Measurements from ENCODE around the gene MLH1.

The MLH1 gene

DNA sequence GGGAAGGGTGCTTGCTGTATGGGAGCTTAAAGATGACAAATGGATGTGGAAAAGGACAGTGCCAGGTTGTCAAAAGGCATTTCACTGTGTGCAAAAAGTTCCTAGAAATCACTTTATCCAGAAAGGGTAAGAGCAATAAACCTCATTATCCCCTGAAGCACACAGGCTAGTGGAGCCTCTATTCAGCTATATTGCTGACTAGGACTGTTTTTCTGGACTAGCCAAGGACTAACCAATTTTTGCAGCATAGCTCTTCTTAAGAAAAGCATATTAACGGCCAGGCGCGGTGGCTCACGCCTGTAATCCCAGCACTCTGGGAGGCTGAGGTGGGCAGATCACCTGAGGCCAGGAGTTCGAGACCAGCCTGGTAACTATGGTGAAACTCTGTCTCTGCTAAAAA is 64.8 kb downstream of the MLH1 start:
- H3K36me3 ChIP-seq (ENCODE audit: control insufficient read depth, insufficient read depth, low read length): peaks cover 63% of the 10 kb centered on the region
- H3K27me3 ChIP-seq (ENCODE audit: control insufficient read depth, insufficient read depth, low read length): no peaks in the 10 kb centered on the region
- no peak overlapping the region for H3K9ac ChIP-seq (ENCODE audit: low read depth, low read length)
- no peaks in the 10 kb centered on the region for H3K4me1 ChIP-seq (ENCODE audit: control insufficient read depth, insufficient read depth, low read length)
- no peak overlapping the region for H3K4me3 ChIP-seq (ENCODE audit: low read depth, low read length)
- no peak overlapping the region for H3K27ac ChIP-seq (ENCODE audit: low read depth, low read length)
- H3K9me3 ChIP-seq (ENCODE audit: control insufficient read depth, insufficient read depth, low read length): no peaks in the 10 kb centered on the region

DNA sequence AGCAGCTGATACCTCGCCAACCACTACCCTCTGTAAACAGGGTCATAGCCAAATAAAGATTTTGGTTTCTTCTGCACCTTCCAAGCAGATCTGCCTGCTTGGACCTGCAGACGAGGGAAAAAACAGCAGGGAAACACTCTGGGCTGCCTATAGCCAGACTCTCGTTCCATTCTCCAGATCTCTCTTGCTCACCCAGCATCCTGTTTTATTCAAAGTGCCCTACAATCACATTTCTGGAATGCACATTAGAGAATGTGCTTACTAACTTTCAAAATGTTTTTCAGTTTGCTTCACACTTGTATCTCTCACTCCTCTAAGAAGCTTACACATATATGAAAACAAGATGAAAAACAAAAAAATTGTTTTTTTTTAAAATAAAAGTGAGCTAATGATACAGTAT is 71.4 kb downstream of the MLH1 start:
- H3K27ac ChIP-seq (ENCODE audit: low read depth, low read length): no peak overlapping the region
- H3K27me3 ChIP-seq (ENCODE audit: control insufficient read depth, insufficient read depth, low read length): no peaks in the 10 kb centered on the region
- H3K36me3 ChIP-seq (ENCODE audit: control insufficient read depth, insufficient read depth, low read length): peaks cover 40% of the 10 kb centered on the region
- no peaks in the 10 kb centered on the region for H3K9me3 ChIP-seq (ENCODE audit: control insufficient read depth, insufficient read depth, low read length)
- H3K9ac ChIP-seq (ENCODE audit: low read depth, low read length): no peak overlapping the region
- H3K4me1 ChIP-seq (ENCODE audit: control insufficient read depth, insufficient read depth, low read length): no peaks in the 10 kb centered on the region
- H3K4me3 ChIP-seq (ENCODE audit: low read depth, low read length): no peak overlapping the region

DNA sequence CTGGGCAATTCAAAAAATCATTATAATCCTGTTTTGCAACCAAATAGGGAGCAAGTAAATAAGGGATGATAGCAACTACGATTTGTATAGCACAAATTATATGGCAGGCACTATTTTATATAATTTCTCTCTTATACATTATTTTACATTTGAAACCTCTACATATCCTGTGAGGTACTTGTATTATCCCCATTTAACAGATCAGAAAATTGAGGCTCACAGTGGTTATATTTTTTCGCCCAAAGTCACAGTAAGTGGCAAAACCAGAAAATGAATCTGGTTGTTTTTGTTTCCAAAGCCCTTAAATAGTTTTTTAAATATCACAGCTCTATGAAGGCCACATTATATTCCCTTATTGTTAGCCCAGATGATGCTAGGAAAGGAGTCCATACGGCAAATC is 74.3 kb downstream of the MLH1 start:
- Histone ChIP-seq H3K36me3 (ENCODE audit: control insufficient read depth, insufficient read depth, low read length) (peaks cover 33% of the 10 kb centered on the region), H3K9ac (ENCODE audit: low read depth, low read length) (no peak overlapping the region), H3K4me3 (ENCODE audit: low read depth, low read length) (no peak overlapping the region), H3K27me3 (ENCODE audit: control insufficient read depth, insufficient read depth, low read length) (no peaks in the 10 kb centered on the region), H3K9me3 (ENCODE audit: control insufficient read depth, insufficient read depth, low read length) (no peaks in the 10 kb centered on the region), H3K27ac (ENCODE audit: low read depth, low read length) (no peak overlapping the region), H3K4me1 (ENCODE audit: control insufficient read depth, insufficient read depth, low read length) (no peaks in the 10 kb centered on the region)

DNA sequence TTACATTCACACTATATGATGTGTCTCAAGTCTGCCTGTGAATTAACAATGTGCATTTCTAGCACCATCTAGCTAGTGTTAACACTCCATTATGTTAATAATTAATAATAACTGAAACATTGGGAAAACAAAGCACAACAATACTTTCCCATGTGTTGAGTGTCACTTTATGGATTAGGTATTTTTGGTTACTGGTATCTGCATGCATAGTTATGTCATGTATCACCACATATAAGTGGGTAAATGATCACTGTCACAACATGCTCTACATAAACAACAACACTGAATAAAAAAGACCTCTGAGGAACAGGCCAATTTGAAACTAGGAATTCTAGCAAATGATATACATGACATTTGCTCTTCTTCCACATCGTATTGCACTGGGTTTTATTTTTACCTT is 74.7 kb downstream of the MLH1 start:
- no peaks in the 10 kb centered on the region for H3K9me3 ChIP-seq (ENCODE audit: control insufficient read depth, insufficient read depth, low read length)
- peaks cover 29% of the 10 kb centered on the region for H3K36me3 ChIP-seq (ENCODE audit: control insufficient read depth, insufficient read depth, low read length)
- H3K4me3 ChIP-seq (ENCODE audit: low read depth, low read length): no peak overlapping the region
- H3K27me3 ChIP-seq (ENCODE audit: control insufficient read depth, insufficient read depth, low read length): no peaks in the 10 kb centered on the region
- H3K4me1 ChIP-seq (ENCODE audit: control insufficient read depth, insufficient read depth, low read length): no peaks in the 10 kb centered on the region
- H3K27ac ChIP-seq (ENCODE audit: low read depth, low read length): no peak overlapping the region
- H3K9ac ChIP-seq (ENCODE audit: low read depth, low read length): no peak overlapping the region

DNA sequence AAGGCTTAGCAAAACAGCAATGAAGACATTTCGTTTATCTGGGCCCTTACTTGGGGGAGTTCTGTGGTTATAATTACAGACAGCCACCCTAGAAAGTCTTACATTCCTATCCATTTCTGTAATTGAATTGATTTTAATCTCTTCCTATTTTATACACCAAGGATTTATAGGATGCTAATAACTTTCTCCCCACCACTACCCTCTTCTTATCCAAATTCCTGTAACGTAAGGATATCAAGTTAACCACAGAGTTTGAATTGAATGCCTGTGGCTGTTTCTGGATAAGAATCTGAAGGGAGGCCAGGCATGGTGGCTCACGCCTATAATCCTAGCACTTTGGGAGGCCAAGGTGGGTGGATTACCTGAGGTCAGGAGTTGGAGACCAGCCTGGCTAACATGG is 78.6 kb downstream of the MLH1 start:
- no peak overlapping the region for H3K27ac ChIP-seq (ENCODE audit: low read depth, low read length)
- no peak overlapping the region for H3K9ac ChIP-seq (ENCODE audit: low read depth, low read length)
- H3K9me3 ChIP-seq (ENCODE audit: control insufficient read depth, insufficient read depth, low read length): no peaks in the 10 kb centered on the region
- no peak overlapping the region for H3K4me3 ChIP-seq (ENCODE audit: low read depth, low read length)
- H3K4me1 ChIP-seq (ENCODE audit: control insufficient read depth, insufficient read depth, low read length): no peaks in the 10 kb centered on the region
- peaks cover 21% of the 10 kb centered on the region for H3K36me3 ChIP-seq (ENCODE audit: control insufficient read depth, insufficient read depth, low read length)
- H3K27me3 ChIP-seq (ENCODE audit: control insufficient read depth, insufficient read depth, low read length): no peaks in the 10 kb centered on the region

DNA sequence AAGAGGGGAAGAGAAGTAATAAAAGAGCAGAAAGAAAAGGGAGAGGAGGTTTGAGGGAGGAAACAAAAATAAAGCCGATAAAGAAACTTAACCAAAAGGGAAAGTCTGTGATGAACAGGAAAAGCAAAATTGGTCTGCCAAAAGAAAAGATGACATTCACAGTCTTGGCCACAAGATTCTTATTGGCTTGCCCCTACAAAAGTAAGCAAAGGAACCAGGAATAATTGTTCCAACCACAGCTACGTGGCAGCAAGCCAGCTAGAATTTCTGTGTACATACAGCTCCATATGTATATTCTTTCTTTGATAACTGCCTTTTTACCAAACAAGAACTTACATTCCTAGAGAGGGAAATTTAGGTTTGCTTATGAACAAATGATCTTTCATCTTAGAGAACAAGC is 79.6 kb downstream of the MLH1 start:
- Histone ChIP-seq H3K4me3 (ENCODE audit: low read depth, low read length) (no peak overlapping the region), H3K4me1 (ENCODE audit: control insufficient read depth, insufficient read depth, low read length) (no peaks in the 10 kb centered on the region), H3K27ac (ENCODE audit: low read depth, low read length) (no peak overlapping the region), H3K9me3 (ENCODE audit: control insufficient read depth, insufficient read depth, low read length) (no peaks in the 10 kb centered on the region), H3K36me3 (ENCODE audit: control insufficient read depth, insufficient read depth, low read length) (peaks cover 26% of the 10 kb centered on the region), H3K27me3 (ENCODE audit: control insufficient read depth, insufficient read depth, low read length) (no peaks in the 10 kb centered on the region), H3K9ac (ENCODE audit: low read depth, low read length) (no peak overlapping the region)

DNA sequence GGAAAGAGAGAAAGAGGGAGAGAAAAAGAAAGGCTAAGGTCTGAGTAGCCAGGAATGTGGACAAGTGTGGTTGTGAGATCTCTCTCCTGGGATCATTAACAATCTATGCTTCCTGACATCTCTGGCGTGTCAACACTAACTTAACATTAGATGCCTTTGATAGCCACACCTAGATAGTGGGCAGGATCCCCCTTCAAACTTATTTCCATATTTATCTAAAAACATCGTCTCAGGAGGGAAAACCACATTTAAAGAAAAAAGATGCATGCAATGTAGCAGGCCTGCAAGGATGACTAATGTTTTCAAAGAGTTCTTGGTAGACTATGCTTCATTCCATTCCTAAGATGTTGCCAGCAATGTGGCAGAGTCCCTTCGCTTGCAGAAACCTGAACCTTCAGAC is 80.9 kb downstream of the MLH1 start:
- no peaks in the 10 kb centered on the region for H3K4me1 ChIP-seq (ENCODE audit: control insufficient read depth, insufficient read depth, low read length)
- H3K27me3 ChIP-seq (ENCODE audit: control insufficient read depth, insufficient read depth, low read length): no peaks in the 10 kb centered on the region
- H3K27ac ChIP-seq (ENCODE audit: low read depth, low read length): no peak overlapping the region
- H3K4me3 ChIP-seq (ENCODE audit: low read depth, low read length): no peak overlapping the region
- H3K9me3 ChIP-seq (ENCODE audit: control insufficient read depth, insufficient read depth, low read length): no peaks in the 10 kb centered on the region
- no peak overlapping the region for H3K9ac ChIP-seq (ENCODE audit: low read depth, low read length)
- H3K36me3 ChIP-seq (ENCODE audit: control insufficient read depth, insufficient read depth, low read length): peaks cover 26% of the 10 kb centered on the region

DNA sequence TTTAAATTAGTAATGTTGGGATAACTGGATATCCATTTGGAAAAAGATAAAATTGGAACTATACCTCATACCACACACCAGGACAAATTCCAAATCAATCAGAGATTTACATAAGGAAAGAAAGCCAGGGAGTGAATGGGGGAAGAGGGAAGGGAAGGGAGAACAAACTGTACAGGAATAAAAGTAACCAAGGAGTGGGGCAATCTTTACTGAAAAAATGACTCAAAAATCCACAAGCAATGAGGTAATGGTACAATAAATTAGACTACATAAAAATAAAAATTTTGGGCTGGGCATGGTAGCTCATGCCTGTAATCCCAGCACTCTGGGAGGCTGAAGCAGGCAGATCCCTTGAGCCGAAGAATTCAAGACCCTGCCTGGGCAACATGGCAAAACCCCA is 82.6 kb downstream of the MLH1 start:
- H3K9ac ChIP-seq (ENCODE audit: low read depth, low read length): no peak overlapping the region
- H3K4me1 ChIP-seq (ENCODE audit: control insufficient read depth, insufficient read depth, low read length): no peaks in the 10 kb centered on the region
- no peak overlapping the region for H3K27ac ChIP-seq (ENCODE audit: low read depth, low read length)
- H3K36me3 ChIP-seq (ENCODE audit: control insufficient read depth, insufficient read depth, low read length): peaks cover 26% of the 10 kb centered on the region
- no peaks in the 10 kb centered on the region for H3K9me3 ChIP-seq (ENCODE audit: control insufficient read depth, insufficient read depth, low read length)
- no peaks in the 10 kb centered on the region for H3K27me3 ChIP-seq (ENCODE audit: control insufficient read depth, insufficient read depth, low read length)
- no peak overlapping the region for H3K4me3 ChIP-seq (ENCODE audit: low read depth, low read length)

DNA sequence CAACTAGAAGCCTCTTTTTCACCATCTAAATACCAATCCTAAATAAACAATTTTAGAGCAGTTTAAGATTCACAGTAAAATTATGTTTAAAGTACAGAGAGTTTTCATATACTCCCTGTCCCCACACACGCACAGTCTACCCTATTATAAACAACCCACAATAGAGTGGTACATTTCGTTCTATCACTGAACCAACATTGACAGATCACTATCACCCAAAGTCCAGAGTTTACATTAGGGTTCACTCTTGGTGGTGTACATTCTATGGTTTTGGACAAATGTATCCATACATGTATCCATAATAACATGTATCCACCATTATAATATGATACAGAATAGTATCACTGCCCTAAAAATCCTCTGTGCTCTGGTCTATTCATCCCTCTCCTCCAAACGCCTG is 89.0 kb downstream of the MLH1 start:
- Histone ChIP-seq H3K27me3 (ENCODE audit: control insufficient read depth, insufficient read depth, low read length) (no peaks in the 10 kb centered on the region), H3K9me3 (ENCODE audit: control insufficient read depth, insufficient read depth, low read length) (no peaks in the 10 kb centered on the region), H3K27ac (ENCODE audit: low read depth, low read length) (no peak overlapping the region), H3K9ac (ENCODE audit: low read depth, low read length) (no peak overlapping the region), H3K4me3 (ENCODE audit: low read depth, low read length) (no peak overlapping the region), H3K36me3 (ENCODE audit: control insufficient read depth, insufficient read depth, low read length) (peaks cover 18% of the 10 kb centered on the region), H3K4me1 (ENCODE audit: control insufficient read depth, insufficient read depth, low read length) (no peaks in the 10 kb centered on the region)

DNA sequence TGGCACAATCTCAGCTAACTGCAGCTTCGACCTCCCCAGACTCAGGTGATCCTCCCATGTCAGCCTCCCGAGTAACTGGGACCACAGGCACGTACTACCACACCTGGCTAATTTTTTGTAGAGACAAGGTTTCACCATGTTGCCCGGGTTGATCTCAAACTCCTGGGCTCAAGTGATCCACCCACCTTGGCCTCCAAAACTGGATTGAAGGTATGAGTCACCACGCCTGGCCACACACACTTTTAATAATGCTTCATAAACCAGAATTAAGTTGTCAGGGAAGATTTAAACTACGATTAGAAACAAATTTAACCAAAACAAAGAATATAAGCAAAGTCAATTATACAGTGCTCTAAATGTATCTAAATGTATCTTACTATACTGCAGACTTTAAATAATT is 93.6 kb downstream of the MLH1 start:
- no peaks in the 10 kb centered on the region for H3K9me3 ChIP-seq (ENCODE audit: control insufficient read depth, insufficient read depth, low read length)
- H3K36me3 ChIP-seq (ENCODE audit: control insufficient read depth, insufficient read depth, low read length): peaks cover 27% of the 10 kb centered on the region
- H3K9ac ChIP-seq (ENCODE audit: low read depth, low read length): no peak overlapping the region
- no peaks in the 10 kb centered on the region for H3K27me3 ChIP-seq (ENCODE audit: control insufficient read depth, insufficient read depth, low read length)
- no peak overlapping the region for H3K27ac ChIP-seq (ENCODE audit: low read depth, low read length)
- no peaks in the 10 kb centered on the region for H3K4me1 ChIP-seq (ENCODE audit: control insufficient read depth, insufficient read depth, low read length)
- H3K4me3 ChIP-seq (ENCODE audit: low read depth, low read length): no peak overlapping the region

DNA sequence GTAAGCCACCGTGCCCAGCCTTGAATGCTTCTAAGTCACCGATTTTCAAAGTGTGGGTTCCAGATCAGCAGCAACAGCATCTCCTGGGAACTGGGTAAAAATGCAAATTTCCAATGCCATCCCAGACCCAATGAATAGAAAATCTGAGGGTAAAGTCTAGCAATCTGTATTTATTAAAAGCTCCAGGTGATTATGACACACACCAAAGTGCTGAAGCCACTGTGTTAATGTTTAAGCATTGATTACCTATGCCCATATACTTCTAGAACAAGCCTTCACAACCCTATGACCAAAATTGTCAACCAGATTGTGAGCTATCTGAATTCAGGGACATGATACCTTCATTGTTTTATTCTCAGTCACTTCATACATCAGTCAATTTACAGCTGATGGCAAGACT is 94.6 kb downstream of the MLH1 start:
- H3K4me3 ChIP-seq (ENCODE audit: low read depth, low read length): no peak overlapping the region
- no peaks in the 10 kb centered on the region for H3K27me3 ChIP-seq (ENCODE audit: control insufficient read depth, insufficient read depth, low read length)
- no peaks in the 10 kb centered on the region for H3K9me3 ChIP-seq (ENCODE audit: control insufficient read depth, insufficient read depth, low read length)
- peaks cover 23% of the 10 kb centered on the region for H3K36me3 ChIP-seq (ENCODE audit: control insufficient read depth, insufficient read depth, low read length)
- H3K27ac ChIP-seq (ENCODE audit: low read depth, low read length): no peak overlapping the region
- no peaks in the 10 kb centered on the region for H3K4me1 ChIP-seq (ENCODE audit: control insufficient read depth, insufficient read depth, low read length)
- no peak overlapping the region for H3K9ac ChIP-seq (ENCODE audit: low read depth, low read length)

DNA sequence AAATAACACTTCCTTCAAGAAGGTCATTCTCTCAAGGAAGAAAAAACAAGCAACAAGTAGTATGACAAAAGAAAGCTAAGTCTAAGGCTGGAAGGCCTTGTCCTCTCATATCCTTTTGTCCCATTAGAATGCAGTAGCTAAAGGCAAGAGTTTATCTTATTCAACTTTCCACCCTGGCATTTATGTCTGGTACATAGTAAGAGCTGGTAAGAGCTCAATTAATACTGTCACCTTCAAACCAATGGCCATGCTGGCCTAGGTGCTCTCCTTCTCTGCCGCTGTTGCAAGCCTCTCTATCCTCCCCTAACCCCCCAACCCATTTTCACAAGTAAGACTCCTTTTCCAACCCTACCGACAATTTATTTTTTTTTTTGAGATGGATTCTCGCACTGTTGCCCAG is 99.2 kb downstream of the MLH1 start:
- H3K9me3 ChIP-seq (ENCODE audit: control insufficient read depth, insufficient read depth, low read length): no peaks in the 10 kb centered on the region
- no peak overlapping the region for H3K27ac ChIP-seq (ENCODE audit: low read depth, low read length)
- peaks cover 27% of the 10 kb centered on the region for H3K36me3 ChIP-seq (ENCODE audit: control insufficient read depth, insufficient read depth, low read length)
- no peak overlapping the region for H3K9ac ChIP-seq (ENCODE audit: low read depth, low read length)
- no peaks in the 10 kb centered on the region for H3K27me3 ChIP-seq (ENCODE audit: control insufficient read depth, insufficient read depth, low read length)
- H3K4me1 ChIP-seq (ENCODE audit: control insufficient read depth, insufficient read depth, low read length): peaks cover 7% of the 10 kb centered on the region; the same call in 1 of the 2 replicates
- H3K4me3 ChIP-seq (ENCODE audit: low read depth, low read length): no peak overlapping the region
